AG04449 (cell line): ENCODE results near the gene ENPP3.

Experiments used
- CTCF ChIA-PET: fragments of 350-600 bp; formaldehyde crosslinking; extraction: SDS; loops from one replicate; lab custom pipeline; 2021; ENCODE audit warnings: antibody characterized with exemption; lab: Yijun Ruan, JAX
- POLR2A ChIA-PET: fragments of 400-600, 350-600 bp; formaldehyde crosslinking; extraction: SDS; loops from one replicate; lab custom pipeline; 2020; ENCODE audit warnings: antibody characterized with exemption, inconsistent platforms; lab: Yijun Ruan, JAX
- DNase-seq: peaks from one replicate; pipeline ENCODE4 v3.0.0-alpha.2; 2010; ENCODE audit warnings: low read depth, low spot score
- H3K4me3 ChIP-seq: 2 replicates; pipeline ENCODE4 v1.5.1; 2011; ENCODE audit warnings: low read depth, mild to moderate bottlenecking, control low read depth, low read length
- CTCF ChIP-seq: IDR thresholded peaks from one replicate; pipeline ENCODE4 v1.5.1; 2011; ENCODE audit warnings: mild to moderate bottlenecking, moderate library complexity, low read length, control low read depth, inconsistent platforms; ENCODE audit not compliant: insufficient read depth; ENCODE audit errors: missing control alignments

The ENPP3 gene

DNA sequence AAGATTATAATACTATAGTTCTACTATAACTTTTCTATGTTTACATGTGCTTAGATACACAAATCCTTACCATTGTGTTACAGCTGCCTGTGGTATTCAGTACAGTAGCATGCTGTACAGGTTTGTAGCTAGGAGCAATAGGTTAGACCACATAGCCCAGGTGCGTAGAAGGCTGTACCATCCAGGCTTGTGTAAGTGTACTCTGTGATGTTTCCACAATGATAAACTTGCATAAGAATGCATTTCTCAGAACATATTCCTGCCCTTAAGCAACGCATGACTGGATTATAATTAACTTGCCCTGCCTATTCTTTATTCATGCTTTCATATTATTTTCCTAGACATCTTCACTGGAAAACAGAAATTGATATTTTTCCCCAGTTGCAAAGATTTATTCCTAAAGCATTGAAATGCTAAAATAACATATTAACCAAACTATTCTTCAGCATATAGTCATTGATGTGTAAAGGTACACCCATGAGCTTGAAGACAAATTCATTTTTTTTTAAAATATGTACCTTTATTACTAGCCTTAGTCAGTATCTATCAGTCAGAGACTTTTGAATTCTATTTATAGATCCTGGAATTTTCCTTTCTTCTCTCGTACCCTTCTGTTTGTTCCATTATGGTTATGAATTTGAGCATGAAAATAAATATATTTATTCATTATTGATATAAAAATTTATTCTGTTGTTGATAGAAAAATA is 80.9 kb downstream of the ENPP3 start:
- CTCF ChIA-PET, result interaction anchor here (2.0 kb wide), 1 partner anchor 22 kb away, joined by 9 read pairs; no protein-coding TSS in a partner anchor
- DNase-seq, result no peak
- H3K4me3 ChIP-seq, result no peak overlapping the region
- POLR2A ChIA-PET, result interaction anchor here (0.7 kb wide), 1 partner anchor 192 kb away, joined by 3 read pairs; no protein-coding TSS in a partner anchor
- no peak for TF ChIP-seq CTCF

- ChIA-PET CTCF (interaction anchor here (0.6 to 2.4 kb wide), 6 partner anchors 10 to 189 kb away, joined by 3 to 16 read pairs (median 3); no protein-coding TSS in a partner anchor), POLR2A (no interaction called here)
- H3K4me3 ChIP-seq, result no peak overlapping the region
- TF ChIP-seq CTCF, result no peak
- DNase-seq, result no peak
These were observed 84.1 kb downstream of the ENPP3 start for GRCh38 chr6:131721161-131721560.

- no peak overlapping the region for H3K4me3 ChIP-seq
- ChIA-PET POLR2A (no interaction called here), CTCF (interaction anchor here (1.6 kb wide), 1 partner anchor 186 kb away, joined by 4 read pairs; no protein-coding TSS in a partner anchor)
- no peak for DNase-seq
- no peak for TF ChIP-seq CTCF
These were observed 87.0 kb downstream of the ENPP3 start for GRCh38 chr6:131724114-131724513.

- no peak for TF ChIP-seq CTCF
- no peak for DNase-seq
- H3K4me3 ChIP-seq, result no peak overlapping the region
- ChIA-PET POLR2A (interaction anchor here (0.6 kb wide), 1 partner anchor 181 kb away, joined by 3 read pairs; no protein-coding TSS in a partner anchor), CTCF (interaction anchor here (1.4 to 4.7 kb wide), 2 partner anchors 32 to 183 kb away, joined by 3 to 20 read pairs; no protein-coding TSS in a partner anchor)
These were observed 90.4 kb downstream of the ENPP3 start for GRCh38 chr6:131727467-131727866.

- DNase-seq, result no peak
- POLR2A ChIA-PET, result no interaction called here
These were observed 90.8 kb downstream of the ENPP3 start for GRCh38 chr6:131727868-131728267.

More at GRCh38 chr6:131727868-131728267, 90.8 kb downstream of the ENPP3 start:
- H3K4me3 ChIP-seq, result no peak overlapping the region
- no peak for TF ChIP-seq CTCF
- CTCF ChIA-PET, result interaction anchor here (1.4 to 4.7 kb wide), 2 partner anchors 33 to 182 kb away, joined by 3 to 20 read pairs; no protein-coding TSS in a partner anchor
